PFSK-1 (cell line): ENCODE data around the gene PPL.

Experiments
- FOXP2 ChIP-seq: optimal IDR thresholded peaks from 2 replicates; pipeline ENCODE3; 2011; ENCODE audit warnings: borderline replicate concordance, control low read depth, inconsistent platforms; ENCODE audit not compliant: insufficient read depth; ENCODE audit errors: extremely low read length, extremely low read depth
- POLR2AphosphoS5 ChIP-seq: IDR thresholded peaks from 2 replicates; pipeline ENCODE4 v1.6.1; 2012; ENCODE audit warnings: low read depth, mild to moderate bottlenecking, control low read depth, low read length, moderate library complexity
- SIN3A ChIP-seq: IDR thresholded peaks from 2 replicates; pipeline ENCODE4 v1.6.1; 2012; ENCODE audit warnings: mild to moderate bottlenecking, low read length, moderate library complexity, borderline replicate concordance; ENCODE audit not compliant: insufficient read depth
- TAF1 ChIP-seq: IDR thresholded peaks from 2 replicates; pipeline ENCODE4 v1.6.1; 2012; ENCODE audit warnings: low read length, control low read depth, borderline replicate concordance; ENCODE audit not compliant: insufficient read depth
- TF ChIP-seq, protein P1 (sequence below), 2 experiments: IDR thresholded peaks; 2 replicates each; pipeline versions ENCODE4 v1.6.1 to v1.8.0; 2011 to 2012; ENCODE audit warnings: low read depth in 2 of 2, low read length in 2 of 2, control low read depth in 1 of 2, inconsistent platforms in 1 of 2, mild to moderate bottlenecking in 1 of 2, moderate library complexity in 1 of 2; ENCODE audit not compliant: insufficient read depth in 1 of 2

DNA sequence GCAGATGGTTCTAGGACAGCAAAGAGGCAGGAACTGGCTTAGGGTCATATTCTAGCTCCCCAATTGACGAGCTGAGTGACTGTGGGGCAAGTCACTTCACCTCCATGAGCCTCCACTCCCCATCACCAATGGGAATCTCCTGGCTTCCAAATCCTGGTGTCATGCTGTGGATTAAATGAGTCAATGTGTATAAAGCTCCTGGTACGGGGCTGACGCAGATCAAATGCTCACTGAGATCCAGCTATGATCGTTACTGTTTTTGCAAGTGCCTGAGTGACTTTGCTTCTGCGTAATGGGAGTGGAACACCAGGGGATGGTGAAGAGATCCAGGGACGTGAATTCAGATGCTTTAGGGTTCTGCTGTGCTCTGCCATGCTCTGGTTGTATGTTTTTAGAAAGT lies 23.6 kb upstream of the PPL start:
- no peak for TF ChIP-seq POLR2AphosphoS5
- TF ChIP-seq, protein P1, sequence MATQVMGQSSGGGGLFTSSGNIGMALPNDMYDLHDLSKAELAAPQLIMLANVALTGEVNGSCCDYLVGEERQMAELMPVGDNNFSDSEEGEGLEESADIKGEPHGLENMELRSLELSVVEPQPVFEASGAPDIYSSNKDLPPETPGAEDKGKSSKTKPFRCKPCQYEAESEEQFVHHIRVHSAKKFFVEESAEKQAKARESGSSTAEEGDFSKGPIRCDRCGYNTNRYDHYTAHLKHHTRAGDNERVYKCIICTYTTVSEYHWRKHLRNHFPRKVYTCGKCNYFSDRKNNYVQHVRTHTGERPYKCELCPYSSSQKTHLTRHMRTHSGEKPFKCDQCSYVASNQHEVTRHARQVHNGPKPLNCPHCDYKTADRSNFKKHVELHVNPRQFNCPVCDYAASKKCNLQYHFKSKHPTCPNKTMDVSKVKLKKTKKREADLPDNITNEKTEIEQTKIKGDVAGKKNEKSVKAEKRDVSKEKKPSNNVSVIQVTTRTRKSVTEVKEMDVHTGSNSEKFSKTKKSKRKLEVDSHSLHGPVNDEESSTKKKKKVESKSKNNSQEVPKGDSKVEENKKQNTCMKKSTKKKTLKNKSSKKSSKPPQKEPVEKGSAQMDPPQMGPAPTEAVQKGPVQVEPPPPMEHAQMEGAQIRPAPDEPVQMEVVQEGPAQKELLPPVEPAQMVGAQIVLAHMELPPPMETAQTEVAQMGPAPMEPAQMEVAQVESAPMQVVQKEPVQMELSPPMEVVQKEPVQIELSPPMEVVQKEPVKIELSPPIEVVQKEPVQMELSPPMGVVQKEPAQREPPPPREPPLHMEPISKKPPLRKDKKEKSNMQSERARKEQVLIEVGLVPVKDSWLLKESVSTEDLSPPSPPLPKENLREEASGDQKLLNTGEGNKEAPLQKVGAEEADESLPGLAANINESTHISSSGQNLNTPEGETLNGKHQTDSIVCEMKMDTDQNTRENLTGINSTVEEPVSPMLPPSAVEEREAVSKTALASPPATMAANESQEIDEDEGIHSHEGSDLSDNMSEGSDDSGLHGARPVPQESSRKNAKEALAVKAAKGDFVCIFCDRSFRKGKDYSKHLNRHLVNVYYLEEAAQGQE (IDR thresholded peaks at IDR 0.05; ENCODE audit: insufficient read depth in 1 of 2, low read depth in 2 of 2, low read length in 2 of 2), result no peak
- TF ChIP-seq TAF1, result no peak
- no peak for TF ChIP-seq SIN3A
- no peak for TF ChIP-seq FOXP2
